Cardiac fibroblast (primary cell): ENCODE data around the gene NEURL3.
"Not testable (repeated sequence)": the region's sequence is repeated elsewhere in the genome, so short reads cannot be mapped to it uniquely, and the experiment has no call there.

ENCODE experiments used
- DNase-seq, 2 donors: peaks; one replicate each; pipeline versions ENCODE4 v3.0.0 to v3.0.0-alpha.2; 2010; ENCODE audit warnings: low read depth in 2 of 2
- H3K4me3 ChIP-seq, 2 donors: replicated peaks in 1 of 2; 1 replicate in 1 of 2; 2 replicates in 1 of 2; pipeline ENCODE4 v1.5.1; 2011; ENCODE audit warnings: low read depth in 2 of 2, low read length in 2 of 2, mild to moderate bottlenecking in 2 of 2, moderate library complexity in 1 of 2
- CTCF ChIP-seq: IDR thresholded peaks from one replicate; pipeline ENCODE4 v1.5.1; 2011; ENCODE audit warnings: low read depth, mild to moderate bottlenecking, low read length, inconsistent platforms

The NEURL3 gene

GRCh38 chr2:96505231-96505889 lies at the start of gene NEURL3:
NEURL3 (minus strand) TSS chr2:96505357; CDS start chr2:96505286, 71 bp downstream.
- H3K4me3 ChIP-seq: no peak within 1 kb of the TSS
- no peak for TF ChIP-seq CTCF
- DNase-seq: peak; percentile 12 to 72

- no peak overlapping the region for H3K4me3 ChIP-seq
- peak; percentile 62 to 75 for DNase-seq
- TF ChIP-seq CTCF: peak; percentile 93
These were observed 49.4 kb upstream of the NEURL3 start for GRCh38 chr2:96554293-96555145.

GRCh38 chr2:96553957-96554292 lies 48.8 kb upstream of the NEURL3 start:
- not testable (repeated sequence) for H3K4me3 ChIP-seq, DNase-seq

- no peak overlapping the region for H3K4me3 ChIP-seq
- no peak for TF ChIP-seq CTCF
- no peak for DNase-seq
These were observed 48.2 kb upstream of the NEURL3 start for GRCh38 chr2:96553176-96553956.

GRCh38 chr2:96552315-96553175 lies 47.4 kb upstream of the NEURL3 start:
- no peak overlapping the region for H3K4me3 ChIP-seq
- no peak for TF ChIP-seq CTCF
- DNase-seq: no peak

GRCh38 chr2:96551605-96552314 lies 46.6 kb upstream of the NEURL3 start:
- TF ChIP-seq CTCF: no peak
- H3K4me3 ChIP-seq: no peak overlapping the region
- DNase-seq: no peak
